HG03060 (cell line): ENCODE results near the gene ERICH6.

Source experiments
- ATAC-seq: cut with Tn5 transposase; IDR thresholded peaks from one replicate; pipeline ENCODE4 v1.9.1; 2021; ENCODE audit warnings: low read depth, moderate number of reproducible peaks; ENCODE audit not compliant: unreplicated experiment

ERICH6 gene

DNA sequence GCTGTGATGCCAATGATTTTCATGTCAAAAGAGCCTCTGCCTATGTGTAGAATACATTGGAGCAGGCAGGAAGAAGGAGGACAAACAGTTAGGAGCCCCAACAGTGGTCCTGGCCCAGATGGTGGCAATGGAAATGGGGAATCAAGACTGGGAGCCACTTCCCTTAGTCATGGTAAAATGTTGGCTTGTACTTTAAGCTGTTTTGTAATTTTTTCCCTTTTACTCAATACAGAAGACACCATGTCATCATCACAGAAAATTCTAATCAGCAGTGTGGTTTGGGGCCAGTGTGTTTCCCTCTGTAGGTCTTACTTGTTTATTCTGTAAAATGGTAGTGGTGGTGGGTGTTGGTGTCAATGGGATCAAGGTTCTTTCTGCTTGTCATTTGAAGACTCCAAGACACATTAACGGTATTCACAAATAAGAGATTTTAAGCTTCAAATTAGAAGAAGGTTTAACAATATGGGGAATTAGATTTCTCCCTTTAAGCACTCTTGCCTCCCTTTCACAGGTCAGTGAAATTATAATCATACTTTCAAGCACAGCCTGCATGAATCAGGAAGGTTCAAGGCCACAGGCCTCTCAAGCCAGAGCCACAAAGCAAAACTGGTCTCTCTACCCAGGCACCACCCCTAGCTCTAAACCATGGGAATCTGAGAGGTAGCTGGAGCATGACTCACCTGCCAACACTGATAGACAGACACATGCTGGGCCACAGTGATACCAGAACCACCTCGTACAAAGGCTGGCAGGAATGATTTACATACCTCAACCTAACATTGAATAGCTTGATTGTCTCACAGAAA, 34.4 kb upstream of the ERICH6 start:
- peak; percentile 35 for ATAC-seq

DNA sequence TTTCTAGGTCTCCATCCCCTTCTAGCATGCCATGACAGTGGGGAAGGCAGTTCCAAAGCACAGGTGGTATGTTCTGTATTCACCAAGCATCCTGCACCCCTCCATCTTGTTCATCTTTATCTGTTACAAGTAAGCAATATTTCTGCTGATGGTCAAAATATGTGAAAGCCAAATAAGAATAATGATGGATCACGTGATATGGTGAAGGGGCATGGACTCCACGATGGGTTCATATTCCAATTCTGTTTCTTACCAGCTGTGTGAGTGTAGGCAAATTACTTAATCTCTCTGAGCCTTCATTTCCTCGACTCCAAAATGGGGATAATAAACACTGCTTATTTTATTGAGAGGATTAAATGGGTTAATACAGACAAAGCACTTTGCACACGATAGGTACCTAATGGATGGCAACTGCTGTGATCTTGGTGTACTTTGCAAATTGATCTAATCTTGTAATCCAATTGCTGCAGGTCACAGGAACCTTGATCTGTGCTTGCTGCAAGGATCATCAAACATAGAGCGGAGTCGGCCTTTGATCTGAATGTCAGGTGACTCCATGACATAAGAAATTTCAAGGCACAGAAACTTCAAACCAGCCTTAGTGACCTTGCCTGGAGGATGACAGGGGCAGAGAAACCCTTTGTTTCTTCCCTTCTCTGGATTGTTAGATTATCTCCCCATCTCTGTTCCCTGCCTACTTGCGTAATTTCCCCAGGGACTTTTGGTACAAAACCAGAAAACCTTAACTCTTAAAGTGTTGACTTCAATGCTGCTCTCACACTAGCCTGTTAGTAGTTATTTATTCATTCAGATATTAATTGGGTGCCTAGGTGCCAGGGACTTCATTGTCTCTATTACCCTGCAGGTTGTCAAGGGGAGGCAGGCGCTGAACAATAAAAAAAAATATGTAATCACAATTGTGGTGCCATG, 33.4 kb upstream of the ERICH6 start:
- ATAC-seq = no peak

DNA sequence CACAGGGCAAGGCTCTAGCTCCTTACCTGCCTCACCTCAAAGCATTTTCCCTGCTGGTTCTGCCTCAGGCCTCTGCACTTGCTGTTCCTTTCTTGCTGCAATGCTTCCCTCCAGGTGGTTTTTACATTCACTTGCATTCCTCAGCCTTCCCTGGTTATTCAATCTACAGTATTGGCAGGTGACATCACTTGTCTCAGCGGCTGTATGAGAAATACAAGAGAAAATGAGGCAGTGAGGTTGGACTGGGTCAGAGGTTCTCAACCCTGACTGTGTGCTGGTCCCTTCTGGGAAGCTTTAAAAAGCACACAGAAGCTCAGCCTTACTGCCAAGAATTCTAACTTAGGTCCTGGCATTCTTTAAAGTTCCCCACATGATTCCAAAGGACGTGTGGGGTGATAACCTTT, 32.6 kb upstream of the ERICH6 start:
- ATAC-seq = no peak

DNA sequence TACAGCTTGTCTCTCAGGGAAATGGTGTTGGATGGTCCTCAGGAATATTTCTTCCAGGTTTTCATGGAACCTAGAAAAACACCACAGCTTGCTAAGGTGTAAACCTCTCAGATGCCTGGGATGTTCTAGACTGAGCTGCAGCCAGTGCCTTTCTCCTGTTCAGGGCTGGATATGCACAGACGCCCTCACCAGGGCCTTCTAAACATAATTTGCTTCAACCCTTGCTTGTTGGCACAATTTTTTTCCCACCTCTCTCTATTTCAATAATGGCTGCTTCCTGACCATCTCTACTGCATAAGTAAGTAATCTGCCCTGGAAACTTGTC, 31.0 kb upstream of the ERICH6 start:
- no peak for ATAC-seq

DNA sequence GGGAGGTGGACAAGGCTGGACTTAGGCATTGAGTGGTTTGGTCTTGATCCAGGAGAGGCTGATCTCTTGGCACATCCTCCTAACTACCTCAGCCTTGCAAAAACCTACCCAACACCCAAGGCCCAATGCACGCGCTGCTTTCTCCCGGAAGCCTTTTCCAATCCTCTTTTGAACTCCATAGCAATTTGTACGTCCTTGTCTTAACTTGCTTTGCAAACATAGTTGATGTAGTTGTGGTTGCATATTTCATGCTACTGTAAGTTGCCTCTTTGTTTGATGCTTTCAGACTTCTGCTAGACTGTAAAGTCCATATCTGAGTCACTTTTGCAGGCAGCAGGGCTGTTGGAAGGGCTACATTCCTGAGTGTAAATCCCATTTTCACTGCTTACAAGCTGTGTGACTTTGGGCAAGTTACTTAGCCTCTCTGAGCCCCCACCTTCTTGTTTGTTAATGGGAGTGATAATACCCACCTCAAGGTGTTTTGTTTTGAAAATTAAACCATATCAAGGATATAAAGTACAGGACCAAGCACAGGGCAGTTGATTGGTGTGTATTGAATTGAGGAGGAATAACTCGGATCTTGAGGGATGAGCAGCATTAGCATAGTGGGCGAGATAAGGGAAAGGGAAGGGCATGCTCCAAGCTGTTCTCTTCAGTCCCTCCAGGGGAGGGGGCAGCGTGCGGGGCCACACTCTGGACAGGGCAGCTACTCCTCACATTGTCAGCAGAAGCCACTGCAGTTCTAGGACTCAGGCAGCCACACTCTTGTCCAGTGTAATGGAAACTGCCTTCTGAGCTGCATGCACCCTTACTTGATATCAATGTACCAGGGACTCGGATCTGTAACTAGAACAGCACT, 30.4 kb upstream of the ERICH6 start:
- ATAC-seq = no peak

DNA sequence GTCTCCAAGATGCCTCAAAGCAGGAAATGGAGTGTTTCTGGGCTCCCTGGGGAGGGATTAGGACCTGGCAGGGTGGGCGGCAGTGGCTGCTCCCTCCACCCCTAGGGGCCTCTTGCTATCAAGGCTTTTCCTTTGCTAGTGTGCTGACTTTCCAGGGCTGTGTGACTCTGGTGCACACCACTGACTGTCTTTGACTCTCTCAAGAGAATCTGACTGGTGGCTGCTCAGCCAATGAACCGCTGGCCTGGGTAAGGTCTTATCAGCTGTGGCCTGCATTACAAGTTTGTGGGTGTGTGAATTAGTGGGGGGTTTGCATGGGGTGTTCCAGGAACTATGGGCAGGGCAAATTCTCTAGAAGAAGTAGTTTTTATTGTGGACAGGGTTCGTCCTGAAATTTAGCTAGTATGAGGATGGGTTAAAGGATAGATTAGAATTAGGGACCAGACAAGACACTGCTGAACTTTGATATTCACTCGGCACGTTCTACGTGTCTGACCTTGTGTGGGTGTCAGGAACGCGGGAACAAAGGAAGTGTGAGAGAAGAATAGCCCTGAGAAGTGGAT, 29.7 kb upstream of the ERICH6 start:
- no peak for ATAC-seq

DNA sequence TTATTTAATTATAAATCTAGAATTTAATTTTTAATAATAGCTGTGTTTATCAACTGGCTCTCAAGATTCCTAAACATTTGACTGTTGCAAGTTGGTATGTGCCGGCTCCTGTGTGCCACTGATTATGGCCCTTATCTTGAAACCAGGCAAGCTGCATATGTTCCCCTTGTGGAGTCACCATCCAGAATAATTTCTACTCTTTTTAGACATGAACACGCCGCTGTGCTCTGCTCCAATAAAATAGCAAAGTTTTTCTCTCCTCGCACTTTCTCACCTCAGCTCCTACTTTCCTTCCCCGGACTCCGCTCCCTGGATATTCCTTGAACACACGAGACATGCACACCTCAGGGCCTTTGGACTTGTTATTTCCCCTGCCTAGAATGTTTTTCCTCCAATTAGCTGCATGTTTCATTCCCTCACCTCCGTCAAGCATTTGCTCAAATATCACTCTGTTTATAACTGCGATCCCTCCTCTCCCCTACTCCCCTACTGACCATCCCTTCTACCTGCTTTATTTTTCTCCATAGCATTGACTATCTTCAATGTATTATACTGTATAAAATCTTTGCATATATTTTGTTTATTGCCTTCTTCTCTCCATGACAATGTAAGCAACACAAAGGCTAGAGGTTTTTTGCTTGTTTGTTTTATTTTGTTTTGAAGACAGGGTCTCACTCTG, 26.1 kb upstream of the ERICH6 start:
- ATAC-seq = no peak

DNA sequence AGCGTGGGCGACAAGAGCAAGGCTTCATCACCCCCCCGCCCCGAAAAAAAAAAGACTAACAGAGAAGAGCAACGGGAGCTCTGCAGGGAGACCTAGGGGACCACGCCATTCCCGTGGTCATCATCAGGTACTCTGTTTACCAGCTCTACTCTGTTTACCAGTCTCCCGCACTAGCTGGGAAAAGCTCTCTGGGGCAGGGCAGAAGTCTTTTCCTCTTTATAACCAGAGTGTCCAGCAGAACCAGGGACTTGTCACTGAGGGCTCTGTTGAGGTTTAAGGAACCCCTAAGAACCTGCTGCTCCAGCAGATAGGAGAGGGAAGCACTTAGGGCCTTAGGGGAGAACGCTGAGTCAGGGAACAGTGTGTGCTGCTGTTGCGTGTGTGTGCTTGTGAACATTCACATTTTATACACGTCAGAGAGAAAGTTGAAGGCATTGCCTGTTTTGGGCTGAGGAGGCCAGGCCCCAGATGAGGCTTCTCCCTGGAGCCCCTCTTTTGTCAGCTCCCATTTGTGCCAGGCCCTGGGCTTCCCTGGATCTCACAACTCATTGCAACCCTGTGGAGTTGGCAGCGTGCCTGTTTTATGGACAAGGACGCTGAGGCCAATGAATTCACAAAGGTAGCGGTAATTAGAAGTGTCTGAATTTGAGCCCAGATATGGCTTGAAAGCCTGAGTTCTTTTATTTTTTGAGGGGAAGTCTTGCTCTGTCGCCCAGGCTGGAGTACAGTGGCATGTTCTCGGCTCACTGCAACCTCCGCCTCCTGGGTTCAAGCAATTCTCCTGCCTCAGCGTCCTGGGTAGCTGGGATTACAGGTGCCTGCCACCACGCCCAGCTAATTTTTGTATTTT, 24.2 kb upstream of the ERICH6 start:
- ATAC-seq = no peak

DNA sequence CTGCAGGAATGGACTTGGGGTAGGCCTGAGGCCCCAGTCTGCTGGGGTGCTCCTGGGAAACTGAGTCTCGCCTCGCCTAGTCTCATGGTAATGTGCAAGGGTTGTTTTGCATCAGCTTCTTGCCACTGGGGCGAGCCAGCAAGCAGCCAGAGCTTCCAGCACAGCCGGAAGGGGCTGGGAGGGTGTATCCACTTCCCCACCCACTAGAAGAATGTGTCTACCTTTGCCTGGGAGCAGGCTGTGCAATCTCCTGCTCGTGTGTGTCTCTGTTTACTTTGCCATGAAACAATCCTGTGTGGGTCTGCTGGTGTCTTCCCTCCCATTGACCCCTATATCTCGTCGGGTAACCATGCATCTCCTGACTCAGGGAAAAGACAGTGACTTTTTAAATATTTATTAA, 21.8 kb upstream of the ERICH6 start:
- no peak for ATAC-seq

DNA sequence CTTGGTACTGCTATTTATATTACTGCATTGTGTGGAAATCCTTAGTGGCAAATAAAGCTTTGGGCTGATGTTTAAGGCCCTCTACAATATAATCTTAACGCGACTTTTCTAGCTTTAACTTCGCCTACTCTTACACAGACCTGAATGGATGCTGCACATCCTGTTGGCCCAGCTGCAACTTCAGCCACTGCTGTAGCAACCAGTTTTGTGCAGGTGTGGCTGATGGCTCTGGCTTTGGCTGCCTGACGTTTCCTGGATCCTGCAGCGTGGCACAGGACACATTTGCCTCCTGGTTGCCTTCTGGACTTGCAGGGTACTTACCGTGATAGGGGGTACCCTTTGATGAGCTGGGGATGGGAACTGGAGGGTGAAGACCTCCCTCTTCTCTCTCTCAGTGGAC, 20.2 kb upstream of the ERICH6 start:
- ATAC-seq = no peak

DNA sequence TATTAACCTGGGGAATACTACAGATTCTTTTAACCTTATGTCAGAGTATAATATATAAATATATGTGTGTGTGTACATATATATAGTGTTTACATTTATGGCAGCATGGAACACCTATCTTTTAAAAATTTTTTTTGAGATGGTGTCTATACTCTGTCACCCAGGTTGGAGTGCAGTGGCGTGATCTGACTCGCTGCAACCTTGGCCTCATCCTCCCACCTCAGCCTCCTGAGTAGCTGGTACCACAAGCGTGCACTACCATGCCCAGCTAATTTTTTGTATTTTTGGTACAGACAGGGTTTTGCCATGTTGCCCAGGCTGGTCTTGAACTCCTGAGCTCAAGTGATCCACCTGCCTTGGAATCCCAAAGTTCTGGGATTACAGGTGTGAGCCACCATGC, 18.5 kb upstream of the ERICH6 start:
- ATAC-seq = no peak

DNA sequence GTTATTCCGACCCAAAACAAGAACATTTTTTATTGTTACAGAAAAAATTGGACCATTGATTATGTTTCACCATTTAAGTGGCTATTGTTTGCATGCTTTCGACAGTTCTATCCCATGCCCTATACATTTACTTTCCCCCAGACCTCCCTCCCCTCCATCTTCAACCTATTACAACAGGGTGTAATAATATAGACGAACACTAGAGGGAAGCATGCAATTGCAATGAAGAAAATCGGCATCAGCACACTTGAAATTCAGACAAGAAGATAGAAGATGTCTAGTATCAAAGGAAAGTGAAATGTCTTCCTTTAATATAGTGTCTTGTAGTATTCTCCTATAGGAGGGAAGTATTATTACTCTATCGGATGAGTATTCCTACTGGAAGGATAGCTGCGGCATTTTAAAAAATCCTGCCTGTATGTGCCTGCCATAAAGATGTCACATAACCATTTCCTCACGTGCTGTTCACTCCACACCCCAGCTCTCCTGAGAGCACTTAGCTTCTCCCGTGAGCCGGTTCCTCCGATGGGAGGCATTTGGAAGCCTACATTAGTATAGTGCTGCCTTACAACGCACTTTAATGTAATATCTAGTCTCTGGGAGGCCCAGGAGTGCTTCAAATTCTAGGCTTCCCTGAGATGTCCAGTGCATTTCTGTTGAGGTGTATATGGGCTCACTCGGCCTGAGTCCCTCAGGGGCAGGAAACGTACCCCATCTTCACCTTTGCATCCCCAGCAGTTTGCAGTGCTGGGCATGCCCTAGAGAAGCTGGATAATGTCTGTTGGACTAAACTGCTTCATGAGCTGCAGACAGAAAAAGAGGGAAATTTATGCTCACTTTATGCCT, 17.8 kb upstream of the ERICH6 start:
- no peak for ATAC-seq

DNA sequence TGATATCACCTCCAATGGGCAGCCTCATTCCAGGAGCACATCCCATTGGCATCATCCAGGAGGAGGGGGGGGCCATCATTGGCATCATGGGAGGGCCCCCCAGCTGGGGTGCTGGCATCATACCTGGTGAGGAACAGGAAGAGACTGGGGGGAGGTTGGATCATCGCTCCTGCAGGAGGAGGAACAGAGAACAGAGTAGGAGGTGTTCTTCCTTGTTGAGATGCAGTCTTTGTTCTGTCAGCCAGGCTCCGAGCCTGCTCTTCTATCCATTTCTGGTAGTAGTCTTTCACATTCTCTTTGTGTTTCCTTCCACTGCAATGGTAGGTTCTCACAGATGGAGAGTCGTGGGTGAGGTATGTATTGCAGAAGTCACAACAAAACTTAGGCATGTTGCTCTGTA, 16.7 kb upstream of the ERICH6 start:
- ATAC-seq = no peak

DNA sequence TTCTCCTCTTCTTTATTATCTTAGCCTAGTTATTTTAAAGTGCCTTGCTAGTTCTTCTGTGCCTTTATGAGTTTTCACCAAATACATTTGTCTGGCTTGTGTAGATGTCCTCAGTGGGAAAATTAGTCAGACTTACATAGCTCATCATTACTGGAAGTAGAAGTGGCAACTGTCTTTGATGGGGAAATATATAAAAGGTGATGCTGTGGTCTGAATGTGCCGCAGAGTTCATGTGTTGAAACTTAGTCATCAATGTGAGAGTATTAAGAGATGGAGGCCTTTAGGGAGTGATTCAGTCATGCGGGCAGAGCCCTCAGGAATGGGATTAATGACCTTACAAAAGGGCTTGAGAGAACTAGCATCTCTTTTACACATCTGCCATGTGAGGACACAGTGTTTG, 6.4 kb upstream of the ERICH6 start:
- ATAC-seq = no peak

DNA sequence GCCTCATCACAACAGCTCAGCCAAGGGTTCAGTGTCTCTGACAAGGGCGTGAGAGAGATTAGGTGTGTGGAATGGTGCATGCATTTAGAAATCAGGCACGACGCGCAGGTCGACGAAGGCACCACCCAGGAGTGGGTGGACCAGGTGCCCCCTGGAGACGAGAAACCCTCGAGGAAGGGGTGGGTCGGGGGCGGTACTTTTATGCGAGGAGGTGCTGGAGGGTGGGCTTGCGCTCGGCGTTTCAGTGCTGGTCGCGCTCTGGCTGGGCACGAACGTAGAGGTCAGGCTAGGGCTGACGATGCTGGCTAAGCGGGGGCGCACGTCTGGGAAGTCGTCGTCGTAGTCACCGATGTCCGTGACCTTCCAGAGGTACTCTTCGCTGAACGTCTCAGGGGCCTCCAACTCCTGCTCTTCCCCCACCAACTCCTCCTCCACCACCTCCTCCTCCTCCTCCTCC, 393 bp downstream of the ERICH6 start:
- peak; percentile 12 for ATAC-seq

DNA sequence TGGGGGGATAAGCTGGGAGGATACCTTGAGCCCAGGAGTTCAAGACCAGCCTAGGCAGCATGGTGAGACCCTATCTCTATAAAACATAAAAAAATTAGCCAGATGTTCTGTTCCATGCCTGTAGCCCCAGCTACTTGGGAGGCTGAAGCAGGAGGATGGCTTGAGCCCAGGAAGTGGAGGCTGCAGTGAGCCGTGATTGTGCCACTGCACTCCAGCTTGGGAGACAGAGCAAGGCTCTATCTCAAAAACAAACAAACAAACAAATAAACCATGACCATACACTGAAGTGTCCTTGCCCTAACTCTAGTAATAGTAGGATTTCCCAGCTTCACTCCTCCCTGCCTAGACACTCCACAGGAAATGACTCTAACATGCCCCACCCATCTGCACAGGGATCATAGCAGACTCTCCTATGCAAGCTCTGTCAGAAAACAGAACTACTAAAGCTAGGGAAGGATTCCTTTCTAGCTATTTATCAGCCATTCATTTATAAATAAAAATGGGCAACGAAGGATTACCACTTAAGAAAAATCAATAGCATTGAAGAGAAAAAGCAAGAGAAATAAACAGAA, 4.6 kb downstream of the ERICH6 start:
- no peak for ATAC-seq

DNA sequence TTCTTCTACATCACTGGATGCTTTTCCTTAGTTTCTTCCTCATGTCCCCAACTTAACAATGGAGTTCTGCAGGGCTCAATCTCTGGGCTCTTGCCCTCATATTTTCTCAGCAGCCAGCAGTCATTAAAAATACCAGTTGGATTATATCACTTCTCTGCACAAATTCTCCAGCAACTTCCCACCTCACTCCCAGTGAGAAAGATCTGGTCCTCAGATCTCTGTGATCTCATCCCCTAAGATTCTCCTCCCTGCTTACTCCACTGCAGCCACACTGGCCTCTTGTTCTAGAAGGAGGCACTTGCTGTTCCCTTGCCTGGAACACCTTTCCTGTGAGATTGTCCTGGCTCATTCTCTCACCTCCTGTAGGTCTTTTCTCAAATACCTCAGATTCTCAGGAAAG, 6.1 kb downstream of the ERICH6 start:
- no peak for ATAC-seq
